ENCODE measurements around the gene MYO1D.

MYO1D gene

DNA sequence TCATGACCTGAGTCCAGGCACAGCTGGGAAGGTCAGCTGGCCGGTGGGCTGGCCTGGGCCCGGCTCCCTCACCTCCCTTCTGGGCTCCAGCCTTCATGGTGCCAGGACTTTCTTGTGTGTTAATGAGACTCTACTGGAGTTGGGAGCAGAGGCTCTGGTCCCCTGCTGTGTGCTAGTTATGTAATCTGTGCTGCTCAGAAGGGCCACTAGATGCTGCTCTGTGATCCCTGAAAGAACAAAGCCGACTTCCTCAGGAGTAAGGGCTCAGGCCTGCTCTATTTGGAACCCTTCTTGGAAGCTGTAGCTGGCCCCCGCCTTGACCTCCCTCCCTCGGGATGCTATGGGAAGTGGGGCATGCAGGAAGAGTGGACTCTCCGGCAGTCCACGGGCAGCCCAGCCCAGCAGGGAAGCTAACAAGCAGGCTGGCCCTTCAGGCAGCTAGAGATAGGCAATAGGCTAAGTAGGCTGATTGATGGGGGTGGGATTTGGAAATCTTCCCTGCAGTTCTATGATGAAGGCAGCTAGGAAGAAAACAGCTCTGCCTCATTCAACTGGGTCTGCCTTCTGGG is 393.4 kb downstream of the MYO1D start:
- peak; percentile 83 to 94 for DNase-seq (ENCODE audit: low read depth in 2 of 2)
- no peak overlapping the region for H3K4me3 ChIP-seq (replicated peaks in 1 of 2; ENCODE audit: low read depth in 2 of 2, low read length in 2 of 2)
- TF ChIP-seq, protein P1, sequence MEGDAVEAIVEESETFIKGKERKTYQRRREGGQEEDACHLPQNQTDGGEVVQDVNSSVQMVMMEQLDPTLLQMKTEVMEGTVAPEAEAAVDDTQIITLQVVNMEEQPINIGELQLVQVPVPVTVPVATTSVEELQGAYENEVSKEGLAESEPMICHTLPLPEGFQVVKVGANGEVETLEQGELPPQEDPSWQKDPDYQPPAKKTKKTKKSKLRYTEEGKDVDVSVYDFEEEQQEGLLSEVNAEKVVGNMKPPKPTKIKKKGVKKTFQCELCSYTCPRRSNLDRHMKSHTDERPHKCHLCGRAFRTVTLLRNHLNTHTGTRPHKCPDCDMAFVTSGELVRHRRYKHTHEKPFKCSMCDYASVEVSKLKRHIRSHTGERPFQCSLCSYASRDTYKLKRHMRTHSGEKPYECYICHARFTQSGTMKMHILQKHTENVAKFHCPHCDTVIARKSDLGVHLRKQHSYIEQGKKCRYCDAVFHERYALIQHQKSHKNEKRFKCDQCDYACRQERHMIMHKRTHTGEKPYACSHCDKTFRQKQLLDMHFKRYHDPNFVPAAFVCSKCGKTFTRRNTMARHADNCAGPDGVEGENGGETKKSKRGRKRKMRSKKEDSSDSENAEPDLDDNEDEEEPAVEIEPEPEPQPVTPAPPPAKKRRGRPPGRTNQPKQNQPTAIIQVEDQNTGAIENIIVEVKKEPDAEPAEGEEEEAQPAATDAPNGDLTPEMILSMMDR (IDR thresholded peaks at IDR 0.05; ENCODE audit: low read depth, low read length) = peak; percentile 83

DNA sequence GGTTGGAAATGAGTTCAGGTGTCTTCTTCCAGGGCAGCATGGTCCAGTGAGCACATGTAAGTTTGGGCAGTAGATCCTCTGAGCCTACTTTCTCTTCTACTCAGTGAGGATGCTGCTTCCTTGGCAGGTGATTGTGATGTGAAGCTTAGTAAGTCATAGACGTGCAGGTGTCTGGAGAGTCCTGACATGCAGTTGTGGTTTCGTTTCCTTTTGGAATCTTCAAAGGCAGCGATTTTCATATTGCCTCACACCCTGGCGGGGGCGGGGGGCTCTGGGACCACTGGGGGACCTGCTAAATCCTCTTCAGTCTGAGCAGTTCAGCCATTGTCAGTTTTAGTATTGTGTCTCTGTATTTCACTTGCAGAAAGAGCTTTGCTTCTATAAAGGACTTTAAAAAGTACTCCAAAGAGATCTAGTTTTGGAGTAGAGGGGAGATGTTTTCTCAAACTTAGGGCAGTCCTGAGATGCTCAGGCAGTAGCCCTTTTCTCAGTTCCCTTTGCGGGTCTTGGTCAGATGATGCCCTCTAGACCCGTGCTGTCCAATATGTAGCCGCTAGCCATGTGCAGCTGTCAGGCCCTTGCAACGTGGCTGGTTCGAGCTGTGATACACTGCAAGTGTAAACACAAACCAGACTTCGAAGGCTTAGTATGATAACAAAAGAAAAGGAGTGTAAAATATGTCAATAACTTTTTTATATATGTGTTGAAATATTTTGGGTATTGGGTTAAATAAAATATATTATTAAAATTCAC is 394.2 kb downstream of the MYO1D start:
- DNase-seq (ENCODE audit: low read depth in 2 of 2) = no peak
- H3K4me3 ChIP-seq (replicated peaks in 1 of 2; ENCODE audit: low read depth in 2 of 2, low read length in 2 of 2) = no peak overlapping the region
- TF ChIP-seq, protein P1 (IDR thresholded peaks at IDR 0.05; ENCODE audit: low read depth, low read length) = no peak

DNA sequence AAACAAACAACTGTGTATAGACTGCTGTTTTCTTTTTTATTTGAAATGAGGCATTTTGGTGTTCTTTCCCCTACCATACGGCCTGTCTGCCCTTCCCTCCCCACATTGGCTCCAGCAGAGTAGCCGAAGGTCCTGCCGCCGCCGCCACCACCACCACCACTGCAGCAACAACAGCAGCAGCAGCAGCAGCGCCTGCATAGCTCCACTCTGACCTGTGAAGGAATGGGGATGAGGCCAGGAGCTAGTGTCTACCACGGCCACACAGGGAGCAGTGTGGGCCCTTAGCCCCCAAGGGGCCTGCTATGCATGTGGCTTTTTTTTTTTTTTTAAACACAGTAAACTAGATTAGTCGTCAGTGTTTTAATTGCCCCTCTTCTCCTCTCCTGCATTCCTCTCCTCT is 395.7 kb downstream of the MYO1D start:
- TF ChIP-seq, protein P1 (IDR thresholded peaks at IDR 0.05; ENCODE audit: low read depth, low read length) = no peak
- DNase-seq (ENCODE audit: low read depth in 2 of 2) = no peak
- H3K4me3 ChIP-seq (replicated peaks in 1 of 2; ENCODE audit: low read depth in 2 of 2, low read length in 2 of 2) = no peak overlapping the region

DNA sequence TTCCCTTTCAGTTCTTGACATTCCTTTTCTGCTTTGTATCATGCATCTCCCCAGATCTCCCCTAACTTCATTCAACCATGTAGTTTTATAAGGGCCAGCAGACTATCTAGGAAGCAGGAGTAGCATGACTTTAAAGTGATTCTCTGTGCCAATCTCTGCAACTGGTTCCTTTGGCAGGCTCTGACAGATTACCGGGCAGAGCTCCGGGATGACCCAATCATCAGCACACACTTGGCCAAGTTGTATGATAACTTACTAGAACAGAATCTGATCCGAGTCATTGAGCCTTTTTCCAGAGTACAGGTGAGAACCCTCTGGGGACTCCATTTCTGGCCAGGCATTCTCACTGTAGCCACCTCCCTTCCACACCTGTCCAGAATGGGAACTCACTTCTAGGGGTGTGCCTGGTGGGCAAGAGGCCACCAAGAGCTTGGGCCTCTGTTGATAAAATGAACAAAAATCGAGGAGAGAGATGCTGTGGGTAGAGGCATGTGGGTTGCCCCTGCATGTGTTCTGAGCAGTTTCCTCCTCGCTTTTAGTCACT is 397.8 kb downstream of the MYO1D start:
- no peak for DNase-seq (ENCODE audit: low read depth in 2 of 2)
- TF ChIP-seq, protein P1 (IDR thresholded peaks at IDR 0.05; ENCODE audit: low read depth, low read length) = no peak
- no peak overlapping the region for H3K4me3 ChIP-seq (replicated peaks in 1 of 2; ENCODE audit: low read depth in 2 of 2, low read length in 2 of 2)

DNA sequence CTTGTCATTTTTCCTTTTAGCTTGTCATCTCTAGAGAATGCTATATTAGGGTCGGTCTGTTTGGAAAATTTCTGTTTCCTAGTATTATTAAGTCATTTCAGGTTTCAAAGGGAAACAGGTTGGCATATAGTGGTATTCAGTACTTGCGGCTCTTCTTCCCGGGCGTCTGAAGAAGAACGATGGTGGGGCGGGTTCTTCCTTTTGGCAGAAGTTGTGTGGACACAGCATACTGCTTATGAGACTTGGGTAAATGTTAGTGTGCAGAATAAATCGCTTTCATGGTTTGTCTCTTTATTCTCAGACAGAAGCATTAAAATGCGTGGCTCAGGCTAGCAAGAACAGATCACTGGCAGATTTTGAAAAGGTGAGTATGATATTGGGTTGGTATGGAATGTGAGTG is 399.7 kb downstream of the MYO1D start:
- H3K4me3 ChIP-seq (replicated peaks in 1 of 2; ENCODE audit: low read depth in 2 of 2, low read length in 2 of 2) = no peak overlapping the region
- DNase-seq (ENCODE audit: low read depth in 2 of 2) = no peak
- TF ChIP-seq, protein P1 (IDR thresholded peaks at IDR 0.05; ENCODE audit: low read depth, low read length) = no peak

DNA sequence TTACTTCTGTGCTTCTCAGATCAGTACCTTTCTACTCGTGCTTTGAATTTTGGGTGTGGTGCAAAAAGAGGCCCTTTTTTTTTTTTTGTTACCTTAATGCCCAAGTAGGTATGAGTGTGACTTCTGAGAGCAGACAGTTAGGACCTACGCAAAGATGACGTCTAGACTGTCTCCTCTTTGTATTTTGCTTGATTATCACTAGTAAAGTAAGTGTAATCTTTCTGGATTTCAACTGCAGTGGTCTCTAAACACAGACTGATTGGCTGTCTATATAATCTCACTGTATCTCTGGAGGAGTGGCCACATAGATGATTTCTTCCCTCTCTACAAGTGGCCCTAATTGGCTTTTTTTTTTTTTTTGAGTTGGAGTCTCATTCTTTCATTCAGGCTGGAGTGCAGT is 401.7 kb downstream of the MYO1D start:
- no peak overlapping the region for H3K4me3 ChIP-seq (replicated peaks in 1 of 2; ENCODE audit: low read depth in 2 of 2, low read length in 2 of 2)
- TF ChIP-seq, protein P1 (IDR thresholded peaks at IDR 0.05; ENCODE audit: low read depth, low read length) = no peak
- DNase-seq (ENCODE audit: low read depth in 2 of 2) = no peak
